ENCODE results near the gene YPEL5. TPM values are rescaled to one million over a fixed set of nuclear protein-coding genes. Genes with fewer than 3 reads are reported as not detected.

Gene YPEL5
- polyA plus RNA-seq, 1 of the 3 experiments (the other 2 are of a cell fraction) = 60.5 TPM

DNA sequence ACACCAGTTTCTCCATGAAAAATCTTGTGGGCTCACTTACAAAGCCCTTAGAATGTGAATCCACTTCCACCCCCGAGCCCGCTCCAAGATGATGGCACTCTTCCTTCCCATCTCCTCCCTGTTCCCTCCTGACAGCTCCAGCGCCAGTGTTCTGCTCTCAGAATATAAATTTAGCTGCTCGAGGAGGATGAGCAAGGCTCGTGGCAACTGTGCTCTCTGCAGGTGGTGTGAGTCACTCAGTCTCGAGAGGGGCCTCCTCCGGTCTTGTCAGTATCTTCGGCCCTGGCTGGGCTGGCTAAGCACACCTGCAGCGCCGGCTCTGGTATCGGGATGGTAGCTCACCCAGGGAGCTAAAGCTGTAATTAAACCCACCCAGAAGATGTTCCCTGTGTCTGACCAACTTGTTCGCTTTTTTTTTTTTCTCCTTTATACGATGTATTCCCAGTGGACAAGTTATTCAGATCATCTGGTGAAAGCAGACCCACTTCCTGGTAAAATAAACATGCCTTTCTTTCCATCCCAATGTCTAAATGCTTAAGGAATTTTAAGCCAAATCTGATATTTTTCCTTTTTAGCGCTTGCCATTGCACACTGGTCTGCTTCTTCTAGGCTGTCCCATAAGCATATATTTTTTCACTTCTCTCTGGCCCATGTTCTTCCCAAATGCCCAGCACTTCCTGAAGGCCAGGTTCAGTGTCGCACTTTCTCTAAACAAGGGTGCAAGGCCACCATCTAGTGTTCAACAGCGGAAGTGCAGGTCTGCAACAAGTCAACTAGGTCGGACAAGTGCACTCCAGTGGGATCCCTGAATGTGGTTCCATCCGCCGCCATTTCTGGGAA is 31.4 kb upstream of the YPEL5 start (continued):
- TF ChIP-seq, protein P1, sequence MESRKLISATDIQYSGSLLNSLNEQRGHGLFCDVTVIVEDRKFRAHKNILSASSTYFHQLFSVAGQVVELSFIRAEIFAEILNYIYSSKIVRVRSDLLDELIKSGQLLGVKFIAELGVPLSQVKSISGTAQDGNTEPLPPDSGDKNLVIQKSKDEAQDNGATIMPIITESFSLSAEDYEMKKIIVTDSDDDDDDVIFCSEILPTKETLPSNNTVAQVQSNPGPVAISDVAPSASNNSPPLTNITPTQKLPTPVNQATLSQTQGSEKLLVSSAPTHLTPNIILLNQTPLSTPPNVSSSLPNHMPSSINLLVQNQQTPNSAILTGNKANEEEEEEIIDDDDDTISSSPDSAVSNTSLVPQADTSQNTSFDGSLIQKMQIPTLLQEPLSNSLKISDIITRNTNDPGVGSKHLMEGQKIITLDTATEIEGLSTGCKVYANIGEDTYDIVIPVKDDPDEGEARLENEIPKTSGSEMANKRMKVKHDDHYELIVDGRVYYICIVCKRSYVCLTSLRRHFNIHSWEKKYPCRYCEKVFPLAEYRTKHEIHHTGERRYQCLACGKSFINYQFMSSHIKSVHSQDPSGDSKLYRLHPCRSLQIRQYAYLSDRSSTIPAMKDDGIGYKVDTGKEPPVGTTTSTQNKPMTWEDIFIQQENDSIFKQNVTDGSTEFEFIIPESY (IDR thresholded peaks at IDR 0.05; ENCODE audit: borderline replicate concordance, low read depth) = no peak
- TF ChIP-seq SMC3 (IDR thresholded peaks at IDR 0.05; ENCODE audit: low read depth, low read length) (peak; percentile 97), GABPA (IDR thresholded peaks at IDR 0.05; ENCODE audit: low read depth) (no peak), POLR2AphosphoS5 (IDR thresholded peaks at IDR 0.05; ENCODE audit: low read depth, low read length) (peak; percentile 55; the same call in 1 of the 2 replicates), RAD21 (IDR thresholded peaks at IDR 0.05; ENCODE audit: low read length) (peak; percentile 99), EP300 (IDR thresholded peaks at IDR 0.05; ENCODE audit: borderline replicate concordance in 1 of 2, low read depth in 1 of 2, low read length in 1 of 2) (peak in 1 of 2 experiments; percentile 94; a peak in 2 of 4 replicates), EZH2phosphoT487 (IDR thresholded peaks at IDR 0.05; ENCODE audit: borderline replicate concordance, low read depth) (no peak), ELF1 (IDR thresholded peaks at IDR 0.05) (peak; percentile 82), CHD2 (IDR thresholded peaks at IDR 0.05; ENCODE audit: low read length, partially characterized antibody) (peak; percentile 58), FOXM1 (IDR thresholded peaks at IDR 0.05; ENCODE audit: low read depth) (peak; percentile 53; the same call in 1 of the 2 replicates), RFX5 (IDR thresholded peaks at IDR 0.05; ENCODE audit: low read length) (0 out of 2 replicates have a peak, but pooled peaks have one; percentile 25), SIN3A (IDR thresholded peaks at IDR 0.05; ENCODE audit: borderline replicate concordance, low read depth, low read length) (0 out of 2 replicates have a peak, but pooled peaks have one; percentile 39), RXRA (IDR thresholded peaks at IDR 0.05; ENCODE audit: borderline replicate concordance, low read depth) (peak; percentile 71), FOXJ3 (CRISPR knock-in tag; IDR thresholded peaks at IDR 0.05) (no peak), GATA2 (CRISPR knock-in tag; IDR thresholded peaks at IDR 0.05) (no peak)
- TF ChIP-seq, protein P2, sequence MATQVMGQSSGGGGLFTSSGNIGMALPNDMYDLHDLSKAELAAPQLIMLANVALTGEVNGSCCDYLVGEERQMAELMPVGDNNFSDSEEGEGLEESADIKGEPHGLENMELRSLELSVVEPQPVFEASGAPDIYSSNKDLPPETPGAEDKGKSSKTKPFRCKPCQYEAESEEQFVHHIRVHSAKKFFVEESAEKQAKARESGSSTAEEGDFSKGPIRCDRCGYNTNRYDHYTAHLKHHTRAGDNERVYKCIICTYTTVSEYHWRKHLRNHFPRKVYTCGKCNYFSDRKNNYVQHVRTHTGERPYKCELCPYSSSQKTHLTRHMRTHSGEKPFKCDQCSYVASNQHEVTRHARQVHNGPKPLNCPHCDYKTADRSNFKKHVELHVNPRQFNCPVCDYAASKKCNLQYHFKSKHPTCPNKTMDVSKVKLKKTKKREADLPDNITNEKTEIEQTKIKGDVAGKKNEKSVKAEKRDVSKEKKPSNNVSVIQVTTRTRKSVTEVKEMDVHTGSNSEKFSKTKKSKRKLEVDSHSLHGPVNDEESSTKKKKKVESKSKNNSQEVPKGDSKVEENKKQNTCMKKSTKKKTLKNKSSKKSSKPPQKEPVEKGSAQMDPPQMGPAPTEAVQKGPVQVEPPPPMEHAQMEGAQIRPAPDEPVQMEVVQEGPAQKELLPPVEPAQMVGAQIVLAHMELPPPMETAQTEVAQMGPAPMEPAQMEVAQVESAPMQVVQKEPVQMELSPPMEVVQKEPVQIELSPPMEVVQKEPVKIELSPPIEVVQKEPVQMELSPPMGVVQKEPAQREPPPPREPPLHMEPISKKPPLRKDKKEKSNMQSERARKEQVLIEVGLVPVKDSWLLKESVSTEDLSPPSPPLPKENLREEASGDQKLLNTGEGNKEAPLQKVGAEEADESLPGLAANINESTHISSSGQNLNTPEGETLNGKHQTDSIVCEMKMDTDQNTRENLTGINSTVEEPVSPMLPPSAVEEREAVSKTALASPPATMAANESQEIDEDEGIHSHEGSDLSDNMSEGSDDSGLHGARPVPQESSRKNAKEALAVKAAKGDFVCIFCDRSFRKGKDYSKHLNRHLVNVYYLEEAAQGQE (IDR thresholded peaks at IDR 0.05; ENCODE audit: low read depth, low read length) = peak; percentile 45; the same call in 1 of the 2 replicates
- TF ChIP-seq, protein P3, sequence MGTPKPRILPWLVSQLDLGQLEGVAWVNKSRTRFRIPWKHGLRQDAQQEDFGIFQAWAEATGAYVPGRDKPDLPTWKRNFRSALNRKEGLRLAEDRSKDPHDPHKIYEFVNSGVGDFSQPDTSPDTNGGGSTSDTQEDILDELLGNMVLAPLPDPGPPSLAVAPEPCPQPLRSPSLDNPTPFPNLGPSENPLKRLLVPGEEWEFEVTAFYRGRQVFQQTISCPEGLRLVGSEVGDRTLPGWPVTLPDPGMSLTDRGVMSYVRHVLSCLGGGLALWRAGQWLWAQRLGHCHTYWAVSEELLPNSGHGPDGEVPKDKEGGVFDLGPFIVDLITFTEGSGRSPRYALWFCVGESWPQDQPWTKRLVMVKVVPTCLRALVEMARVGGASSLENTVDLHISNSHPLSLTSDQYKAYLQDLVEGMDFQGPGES (IDR thresholded peaks at IDR 0.05; ENCODE audit: low read depth, low read length) = no peak
- TF ChIP-seq, protein P4, sequence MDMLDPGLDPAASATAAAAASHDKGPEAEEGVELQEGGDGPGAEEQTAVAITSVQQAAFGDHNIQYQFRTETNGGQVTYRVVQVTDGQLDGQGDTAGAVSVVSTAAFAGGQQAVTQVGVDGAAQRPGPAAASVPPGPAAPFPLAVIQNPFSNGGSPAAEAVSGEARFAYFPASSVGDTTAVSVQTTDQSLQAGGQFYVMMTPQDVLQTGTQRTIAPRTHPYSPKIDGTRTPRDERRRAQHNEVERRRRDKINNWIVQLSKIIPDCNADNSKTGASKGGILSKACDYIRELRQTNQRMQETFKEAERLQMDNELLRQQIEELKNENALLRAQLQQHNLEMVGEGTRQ (IDR thresholded peaks at IDR 0.05; ENCODE audit: borderline replicate concordance, low read depth, low read length) = no peak

All from SK-N-SH (cell line).